Activated CD8-positive, alpha-beta memory T cell treated with anti-CD3 and anti-CD28 coated beads, Interleukin-2, amount 50 U/mL, for 1 hour (primary cell): Measurements from ENCODE around the gene RSRC1.

Experiments
- DNase-seq: peaks from one replicate; pipeline ENCODE4 v3.0.0-alpha.2; 2020; ENCODE audit errors: extremely low read depth

RSRC1 gene

GRCh38 chr3:158127250-158128219 lies 17.6 kb downstream of the RSRC1 start:
- DNase-seq: no peak

DNA sequence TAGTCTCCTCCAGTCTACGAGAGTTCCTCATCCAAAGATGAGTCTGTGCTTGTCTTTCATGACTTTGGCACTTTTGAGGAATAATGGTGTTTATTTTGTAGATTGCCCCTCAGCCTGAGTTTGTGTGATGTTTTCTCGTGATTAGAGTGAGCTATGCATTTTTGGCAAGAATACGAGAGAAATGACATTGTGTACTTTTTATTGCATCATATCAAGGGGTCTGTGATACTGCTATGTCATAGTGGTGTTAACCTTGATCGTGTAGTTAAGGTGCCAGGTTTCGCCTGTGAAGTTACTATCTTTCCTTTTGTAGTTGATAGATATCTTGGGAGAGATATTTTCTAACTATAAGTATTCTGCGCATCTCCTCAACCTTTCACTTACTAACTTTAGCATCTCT lies 18.9 kb downstream of the RSRC1 start:
- DNase-seq: no peak

GRCh38 chr3:158134363-158134762 lies 24.5 kb downstream of the RSRC1 start:
- no peak for DNase-seq

- no peak for DNase-seq
Measured at GRCh38 chr3:158140396-158140795, 30.5 kb downstream of the RSRC1 start.

GRCh38 chr3:158148218-158148617 lies 38.3 kb downstream of the RSRC1 start:
- no peak for DNase-seq

GRCh38 chr3:158152186-158152585 lies 42.3 kb downstream of the RSRC1 start:
- DNase-seq: no peak

DNA sequence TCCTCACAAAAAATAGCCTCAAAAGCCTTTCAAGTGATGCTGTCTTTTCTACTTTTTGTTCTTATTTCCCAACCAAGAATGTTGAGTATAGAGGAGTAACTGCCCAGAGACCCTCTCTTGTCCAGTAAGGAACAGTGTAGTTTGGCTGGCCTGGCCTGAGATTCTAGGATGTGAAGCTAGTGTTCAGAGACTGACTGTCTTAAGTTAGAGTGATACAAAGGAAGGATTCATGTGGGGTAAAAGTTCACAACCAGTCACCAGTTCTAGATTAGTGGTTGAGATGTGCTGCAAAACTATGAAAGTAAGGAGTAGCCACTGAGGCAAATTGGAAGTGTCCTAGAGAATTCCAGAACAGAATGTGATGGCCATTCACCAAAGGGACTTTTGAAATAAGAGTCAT lies 49.1 kb downstream of the RSRC1 start:
- DNase-seq: no peak

DNA sequence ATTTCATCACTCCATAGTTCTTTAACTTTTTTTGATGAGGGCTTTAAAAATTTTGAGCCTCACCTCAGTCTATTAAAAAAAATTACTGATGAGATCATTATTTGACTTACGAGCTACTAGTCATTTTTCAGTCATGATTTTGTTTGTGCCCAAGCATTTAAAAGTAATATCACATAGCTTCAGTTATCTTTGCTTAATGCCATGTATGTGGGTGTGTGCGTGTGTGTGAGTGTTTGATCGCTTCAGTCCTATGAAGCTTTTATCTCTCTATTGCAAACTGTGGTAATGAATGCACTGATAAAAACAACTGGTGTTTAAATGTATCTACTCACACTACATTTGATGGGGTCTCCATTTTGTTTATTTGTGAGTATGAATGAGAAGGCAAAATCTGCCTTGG lies 49.8 kb downstream of the RSRC1 start:
- DNase-seq: no peak

DNA sequence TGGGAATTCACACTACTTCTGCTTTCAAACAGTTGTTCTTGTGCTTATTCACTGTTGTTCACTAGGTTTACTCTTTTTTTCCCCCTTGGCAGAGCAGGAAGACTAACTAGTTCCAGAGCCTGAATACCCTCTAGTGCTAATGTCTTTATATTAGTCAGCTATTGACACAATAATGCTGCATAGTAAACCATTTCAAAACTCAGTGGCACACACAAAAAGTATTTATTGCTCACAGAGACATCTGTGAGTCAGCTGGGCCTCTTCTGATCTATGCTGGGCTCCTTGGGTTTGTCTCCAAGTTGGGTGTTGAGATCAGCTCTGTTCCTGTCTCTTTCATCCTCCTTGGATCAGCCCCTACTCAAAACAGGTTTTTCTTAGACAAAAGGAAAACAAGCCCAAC lies 51.1 kb downstream of the RSRC1 start:
- no peak for DNase-seq

DNA sequence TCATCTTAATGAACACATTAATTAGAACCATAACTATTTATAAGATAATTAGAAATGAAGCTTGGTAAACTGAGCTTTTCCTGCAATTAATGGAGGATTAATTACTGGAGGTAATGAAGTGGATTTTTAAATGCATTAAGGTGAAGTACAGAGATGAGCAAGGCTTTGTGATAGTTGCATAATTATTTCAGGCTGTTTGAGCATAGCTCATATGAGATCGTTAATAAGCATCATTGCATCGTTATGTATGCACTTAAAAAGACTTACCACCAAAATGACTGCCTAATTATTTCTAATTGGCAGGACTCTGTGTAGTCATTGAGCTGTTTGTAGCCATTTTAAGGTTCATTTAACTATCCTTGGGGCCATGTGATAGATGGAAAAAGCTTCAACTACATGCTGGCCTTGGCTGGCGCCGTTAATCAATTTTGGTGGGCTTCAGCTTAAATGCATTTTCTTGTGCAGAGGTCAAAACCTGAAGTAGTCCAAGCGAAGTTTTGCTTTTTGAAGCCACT lies 55.3 kb downstream of the RSRC1 start:
- DNase-seq: no peak

DNA sequence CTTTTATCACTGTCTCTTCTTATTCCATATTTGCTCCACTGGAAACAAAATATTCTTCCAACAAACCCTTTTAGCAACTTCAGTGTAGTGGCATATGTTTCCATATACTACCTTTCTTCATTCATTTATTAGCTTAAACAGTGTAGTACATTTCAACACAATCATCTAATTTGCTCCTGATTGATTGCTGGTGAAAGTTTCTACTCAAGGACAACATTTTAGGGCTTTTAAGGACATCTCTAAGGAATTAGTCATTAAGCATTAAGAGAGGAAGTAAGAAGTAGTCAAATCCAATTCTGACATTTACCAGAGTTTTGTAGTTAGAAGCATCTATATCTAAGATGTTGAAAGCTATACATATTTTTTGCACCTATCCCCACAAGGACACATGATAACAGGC lies 55.8 kb downstream of the RSRC1 start:
- DNase-seq: no peak

DNA sequence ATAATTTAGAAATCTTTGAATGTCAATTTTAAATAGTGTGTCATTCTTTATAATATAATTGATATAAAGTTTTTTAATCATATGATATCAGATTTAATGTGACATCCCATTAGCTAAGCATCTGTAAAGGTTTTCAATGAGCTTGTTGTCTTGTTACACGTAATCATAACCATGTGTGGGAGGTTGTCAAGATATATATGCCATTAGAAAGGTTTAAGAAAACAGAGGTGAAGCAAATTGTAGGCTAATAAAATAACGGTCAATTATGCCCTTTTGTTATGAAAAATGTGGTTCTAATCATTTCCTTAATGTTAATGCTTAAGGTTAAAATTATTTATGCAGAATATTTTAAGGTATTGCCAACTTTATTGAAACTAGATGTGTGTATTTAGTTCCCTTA lies 56.3 kb downstream of the RSRC1 start:
- DNase-seq: no peak

DNA sequence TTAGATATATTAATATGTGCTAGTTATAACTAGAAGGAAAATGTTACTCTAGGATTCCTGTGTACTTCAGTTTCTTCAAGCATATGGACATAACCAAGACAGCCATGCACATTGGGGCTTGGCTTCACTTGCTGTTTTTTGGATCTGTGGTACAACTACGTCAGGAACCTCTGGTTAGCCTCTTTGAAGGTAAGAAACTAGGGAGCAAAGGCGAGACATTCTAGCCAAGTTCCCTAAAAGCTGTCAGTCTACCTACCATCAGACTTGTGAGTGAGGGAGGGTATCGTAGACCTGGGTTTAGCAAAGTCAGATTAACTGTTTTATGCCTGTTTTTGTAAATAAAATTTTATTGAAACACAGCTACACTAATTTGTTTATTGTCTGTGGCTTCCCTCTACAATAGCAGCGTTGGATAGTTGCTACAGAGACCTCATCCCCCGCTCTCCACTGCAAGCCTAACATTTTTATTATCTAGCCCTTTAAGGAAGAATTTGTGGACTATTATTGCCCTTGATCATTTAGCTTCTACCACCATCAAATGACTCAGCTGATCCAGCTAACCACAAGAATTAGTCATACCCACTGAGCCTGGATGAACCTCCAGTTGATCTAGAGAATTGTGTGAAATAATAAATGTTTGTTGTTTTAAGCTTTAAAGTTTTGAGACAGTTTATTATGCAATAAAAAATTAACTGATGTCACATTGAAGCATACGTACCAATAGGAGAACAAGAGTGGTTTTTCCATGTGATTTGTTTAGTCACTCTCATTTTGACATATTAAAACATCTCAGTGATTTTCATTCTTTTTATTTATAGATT lies 58.1 kb downstream of the RSRC1 start:
- no peak for DNase-seq

- DNase-seq: no peak
Measured at GRCh38 chr3:158169091-158169491, 59.2 kb downstream of the RSRC1 start.

- no peak for DNase-seq
Measured at GRCh38 chr3:158181096-158181495, 71.2 kb downstream of the RSRC1 start.

DNA sequence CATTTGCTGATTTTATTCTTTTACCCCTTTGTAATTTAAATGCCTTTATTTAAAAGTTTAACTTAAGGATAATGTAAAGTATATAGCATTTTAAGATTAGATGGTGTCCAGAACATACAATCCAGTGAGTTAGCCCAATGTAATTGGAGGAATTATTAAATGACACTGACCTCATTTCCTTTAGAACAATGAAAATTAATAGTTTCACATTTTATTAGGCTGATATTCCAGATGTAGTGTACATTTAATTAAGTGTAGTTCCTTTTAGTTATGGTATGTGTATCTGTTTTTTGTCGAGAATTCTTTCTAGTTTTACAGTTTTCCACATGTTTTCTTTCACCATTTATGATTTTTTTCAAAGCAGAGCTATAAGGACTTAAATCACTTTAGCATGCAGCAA lies 75.8 kb downstream of the RSRC1 start:
- no peak for DNase-seq

DNA sequence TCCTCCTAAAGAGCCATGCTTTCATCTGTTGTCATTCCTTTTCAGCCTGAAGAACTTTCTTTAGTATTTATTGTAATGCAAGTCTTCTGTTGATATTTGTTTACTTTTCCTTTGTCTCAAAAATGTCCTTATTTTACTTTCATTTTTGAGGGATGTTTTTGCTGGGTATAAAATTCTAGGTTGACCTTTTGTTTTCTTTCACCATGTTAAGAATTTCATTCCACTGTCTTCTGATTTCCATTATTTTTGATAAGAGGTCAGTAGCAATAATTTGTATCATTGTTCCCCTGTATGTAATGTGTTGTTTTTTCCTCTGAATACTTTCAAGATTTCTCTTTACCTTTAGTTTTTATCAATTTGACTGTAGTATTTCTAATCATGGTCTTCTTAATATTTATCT lies 91.1 kb downstream of the RSRC1 start:
- DNase-seq: no peak

DNA sequence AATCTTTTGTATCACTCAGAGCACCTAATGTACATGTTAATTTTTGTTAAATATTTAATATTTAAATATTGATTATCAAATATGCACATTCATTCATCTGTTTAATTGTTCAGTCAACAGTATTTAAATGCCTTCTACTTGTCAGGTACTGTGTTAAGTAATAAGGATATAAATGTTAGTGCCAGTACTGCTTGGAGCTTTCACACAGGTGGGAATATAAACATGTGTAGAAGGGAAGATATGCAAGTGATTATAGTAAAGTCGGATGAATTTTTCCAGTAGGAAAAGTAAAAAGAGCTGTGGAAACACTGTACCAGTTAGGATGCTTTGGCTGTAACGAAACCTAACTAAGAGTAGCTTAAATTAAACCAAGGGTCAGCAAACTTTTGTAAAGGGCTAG lies 95.4 kb downstream of the RSRC1 start:
- DNase-seq: no peak

DNA sequence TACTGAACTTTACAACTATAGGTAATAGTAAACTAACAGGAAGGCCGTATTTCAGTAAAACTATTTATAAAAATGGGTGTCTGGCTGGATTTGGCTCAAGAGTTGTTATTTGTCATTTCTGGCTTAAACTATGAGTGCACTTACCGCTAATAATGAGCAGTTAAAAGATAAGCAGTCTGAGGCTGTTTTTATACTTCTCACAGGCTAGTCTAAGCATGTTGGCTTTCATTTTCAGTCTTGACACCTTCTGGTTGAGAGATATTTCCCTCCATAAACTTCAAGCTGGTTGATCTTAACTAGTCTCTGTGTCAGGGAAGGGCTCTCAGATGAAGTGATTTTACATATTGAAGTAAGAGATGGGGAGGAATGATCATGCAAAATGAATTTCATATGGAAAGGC lies 96.1 kb downstream of the RSRC1 start:
- DNase-seq: no peak

- DNase-seq: no peak
Measured at GRCh38 chr3:158210067-158210466, 100.2 kb downstream of the RSRC1 start.

- DNase-seq: no peak
Measured at GRCh38 chr3:158213461-158213860, 103.6 kb downstream of the RSRC1 start.

- no peak for DNase-seq
Measured at GRCh38 chr3:158217992-158218391, 108.1 kb downstream of the RSRC1 start.

- DNase-seq: no peak
Measured at GRCh38 chr3:158220575-158220974, 110.7 kb downstream of the RSRC1 start.
